B cell (primary cell): ENCODE measurements around the gene NCBP2L. TPM values are rescaled to one million over a fixed set of nuclear protein-coding genes. Genes with fewer than 3 reads are reported as not detected.

Experiments used
- ATAC-seq: fragments of 200-7000 bp; cut with Tn5 transposase; one replicate; pipeline ENCODE4 v1.10.0; 2021; ENCODE audit warnings: low read depth, mild to moderate bottlenecking, moderate number of reproducible peaks, moderate library complexity
- CTCF ChIA-PET: fragments of 350-600 bp; sonication (Branson Sonifier 250); formaldehyde crosslinking; loops from one replicate; lab custom pipeline; 2021; ENCODE audit warnings: antibody characterized with exemption, inconsistent platforms; lab: Charles Lee
- POLR2A ChIA-PET: fragments of 350-600 bp; sonication (Branson Sonifier 250); formaldehyde crosslinking; loops from one replicate; lab custom pipeline; 2021; ENCODE audit warnings: antibody characterized with exemption; lab: Charles Lee
- DNase-seq: peaks from one replicate; pipeline ENCODE4 v3.0.0; 2013
- H2AFZ ChIP-seq: 2 replicates; pipeline ENCODE4 v1.6.1; 2012; ENCODE audit warnings: mild to moderate bottlenecking, low read depth, low read length; ENCODE audit not compliant: insufficient read depth, poor library complexity, severe bottlenecking
- H3K27ac ChIP-seq, 2 donors: 1 replicate in 1 of 2; 2 replicates in 1 of 2; pipeline ENCODE4 v1.5.1; 2012 to 2013; ENCODE audit warnings: low read length in 2 of 2, mild to moderate bottlenecking in 2 of 2, moderate library complexity in 1 of 2
- H3K27me3 ChIP-seq, 4 experiments: fragments of 200-600 bp in 1 of 4; sonication (generic) in 1 of 4; replicated peaks in 1 of 4; 1 replicate in 2 of 4; 2 replicates in 2 of 4; pipeline versions ENCODE4 v1.6.1 to v1.7.0; 2013 to 2016; ENCODE audit warnings: low read length in 3 of 4, mild to moderate bottlenecking in 2 of 4, mixed read lengths in 1 of 4, moderate library complexity in 1 of 4; ENCODE audit not compliant: insufficient read depth in 4 of 4, control insufficient read depth in 3 of 4; ENCODE audit errors: control extremely low read depth in 1 of 4
- H3K36me3 ChIP-seq, 2 experiments: replicated peaks in 1 of 2; 1 replicate in 1 of 2; 2 replicates in 1 of 2; pipeline versions ENCODE4 v1.6.1 to v1.7.1; 2013; ENCODE audit warnings: low read length in 1 of 2; ENCODE audit not compliant: insufficient read depth in 2 of 2, control insufficient read depth in 1 of 2; ENCODE audit errors: control extremely low read depth in 1 of 2, extremely low read depth in 1 of 2
- H3K4me1 ChIP-seq, 2 donors: fragments of 200-600 bp in 1 of 2; sonication (generic) in 1 of 2; 1 replicate in 1 of 2; 2 replicates in 1 of 2; pipeline versions ENCODE4 v1.5.1 to v1.6.1; 2013 to 2017; ENCODE audit warnings: low read length in 2 of 2; ENCODE audit not compliant: control insufficient read depth in 2 of 2, insufficient read depth in 2 of 2
- H3K4me2 ChIP-seq: replicated peaks from 2 replicates; pipeline ENCODE3; 2012; ENCODE audit warnings: mild to moderate bottlenecking, low read depth, low read length; ENCODE audit not compliant: poor library complexity, severe bottlenecking
- H3K4me3 ChIP-seq, 5 experiments: fragments of 200-600 bp in 1 of 5; sonication (generic) in 1 of 5; 1 replicate in 3 of 5; 2 replicates in 2 of 5; pipeline versions ENCODE4 v1.5.1 to v1.7.0; 2011 to 2016; ENCODE audit warnings: low read length in 4 of 5, mild to moderate bottlenecking in 4 of 5, low read depth in 2 of 5, control low read depth in 1 of 5, moderate library complexity in 1 of 5; ENCODE audit not compliant: insufficient read depth in 1 of 5; ENCODE audit errors: control extremely low read depth in 1 of 5, extremely low read depth in 1 of 5
- H3K79me2 ChIP-seq: fragments of 200-600 bp; sonication (generic); one replicate; pipeline ENCODE4 v1.6.0; 2016; ENCODE audit warnings: low read length; ENCODE audit not compliant: control insufficient read depth, insufficient read depth
- H3K9ac ChIP-seq: fragments of 200-600 bp; sonication (generic); 2 replicates; pipeline ENCODE4 v1.6.1; 2017; ENCODE audit warnings: mild to moderate bottlenecking, low read length, moderate library complexity
- H3K9me3 ChIP-seq, 3 donors: one replicate each; pipeline versions ENCODE4 v1.6.1 to v1.7.1; 2013; ENCODE audit warnings: low read length in 2 of 3; ENCODE audit not compliant: control insufficient read depth in 2 of 3, insufficient read depth in 1 of 3; ENCODE audit errors: control extremely low read depth in 1 of 3
- H4K20me1 ChIP-seq: 2 replicates; pipeline ENCODE4 v1.6.0; 2012; ENCODE audit warnings: mild to moderate bottlenecking, low read length; ENCODE audit not compliant: insufficient read depth, control insufficient read depth, poor library complexity, severe bottlenecking
- H3K27ac Mint-ChIP-seq: one replicate; pipeline ENCODE4 v1.8.0; 2021; ENCODE audit warnings: mixed read lengths
- H3K27me3 Mint-ChIP-seq: one replicate; pipeline ENCODE4 v1.8.0; 2021; ENCODE audit warnings: mixed read lengths
- H3K4me1 Mint-ChIP-seq: one replicate; pipeline ENCODE4 v1.8.0; 2021; ENCODE audit warnings: mixed read lengths
- H3K4me3 Mint-ChIP-seq: one replicate; pipeline ENCODE4 v1.8.0; 2021; ENCODE audit warnings: mixed read lengths
- H3K9me3 Mint-ChIP-seq: one replicate; pipeline ENCODE4 v1.8.0; 2022; ENCODE audit warnings: mixed read lengths; ENCODE audit not compliant: insufficient read depth
- CTCF ChIP-seq: fragments of 200-600 bp; IDR thresholded peaks from one replicate; pipeline ENCODE4 v1.8.0; 2022; ENCODE audit warnings: antibody characterized with exemption, mild to moderate bottlenecking
- EZH2 ChIP-seq: IDR thresholded peaks from 2 replicates; pipeline ENCODE4 v1.6.1; 2012; ENCODE audit warnings: borderline replicate concordance, low read depth, mild to moderate bottlenecking, moderate library complexity, low read length; ENCODE audit not compliant: insufficient read depth, poor library complexity, severe bottlenecking
- WGBS: methylation state at CpG from one replicate; pipeline ENCODE4 v1.1.5; 2013; ENCODE audit warnings: missing lambda C conversion rate; ENCODE audit not compliant: insufficient coverage; 5-methylcytosine and 5-hydroxymethylcytosine counted together
- intact Hi-C: fragments of 100-400 bp; cut with micrococcal nuclease; formaldehyde crosslinking; loops from one replicate; pipeline ENCODE4 v1.10.0; 2022
- polyA plus RNA-seq: library from polyadenylated mRNA; depleted of rRNA; stranded (reverse); fragments of >200 nt; gene quantifications from 2 replicates; pipeline ENCODE4 v1.2.3, GENCODE V29; 2012
- total RNA-seq, 2 donors: library from RNA; stranded (reverse); fragments of 120-200 nt in 1 of 2; gene quantifications; 1 replicate in 1 of 2; 2 replicates in 1 of 2; pipeline versions ENCODE4 v1.2.3 to v1.2.4, GENCODE V29; 2013 to 2022

NCBP2L gene
- total and polyA plus RNA-seq, 2 donors (not counting 1 experiment from before 2014, with no cell fraction given): not detected

GRCh38 chrX:107734646-107735045 lies 42.9 kb upstream of the NCBP2L start:
- ChIA-PET CTCF (interaction anchor here (0.6 kb wide), 3 partner anchors 17 to 478 kb away, joined by 3 to 5 read pairs (median 5); no protein-coding TSS in a partner anchor), POLR2A (interaction anchor here (0.7 kb wide), 1 partner anchor 191 kb away, joined by 11 read pairs; no protein-coding TSS in a partner anchor)
- Histone ChIP-seq H3K9ac (no peak overlapping the region), H3K79me2 (peaks cover 7% of the 10 kb centered on the region), H3K4me2 (no peak overlapping the region), H3K27me3 (no peaks in the 10 kb centered on the region), H2AFZ (no peak overlapping the region), H3K9me3 (no peaks in the 10 kb centered on the region), H3K36me3 (no peaks in the 10 kb centered on the region), H3K4me1 (no peaks in the 10 kb centered on the region), H4K20me1 (no peaks in the 10 kb centered on the region), H3K27ac (no peak overlapping the region), H3K4me3 (no peak overlapping the region)
- Mint-ChIP-seq H3K9me3 (no peaks in the 10 kb centered on the region), H3K4me1 (peaks cover 10% of the 10 kb centered on the region), H3K4me3 (no peak overlapping the region), H3K27me3 (no peaks in the 10 kb centered on the region), H3K27ac (no peak overlapping the region)
- ATAC-seq (no peak), DNase-seq (no peak)
- intact Hi-C loops: no loop called here
- no CpG with 5 or more reads among the region's 3 CpGs for WGBS
- no peak for TF ChIP-seq CTCF
- TF ChIP-seq EZH2: no peak

- peaks cover 7% of the 10 kb centered on the region for H3K79me2 ChIP-seq
- TF ChIP-seq CTCF (no peak), EZH2 (no peak)
- H3K27me3 ChIP-seq: no peaks in the 10 kb centered on the region
- H3K9ac ChIP-seq: no peak overlapping the region
- H3K4me1 Mint-ChIP-seq: peaks cover 13% of the 10 kb centered on the region
- H3K4me1 ChIP-seq: peaks cover 9 to 14% of the 10 kb centered on the region in 2 donors
- H3K4me3 ChIP-seq: no peak overlapping the region
- DNase-seq (no peak), ATAC-seq (no peak)
- ChIA-PET POLR2A (no interaction called here), CTCF (interaction anchor here (1.1 to 1.2 kb wide), 2 partner anchors 15 to 40 kb away, joined by 4 read pairs; partner anchors contain the start of gene NCBP2L)
- no peak overlapping the region for H3K4me3 Mint-ChIP-seq
- no peaks in the 10 kb centered on the region for H3K9me3 Mint-ChIP-seq
- intact Hi-C loops: no loop called here
- no peak overlapping the region for H3K27ac ChIP-seq
- no peaks in the 10 kb centered on the region for H3K36me3 ChIP-seq
- no CpG with 5 or more reads among the region's 8 CpGs for WGBS
- no peak overlapping the region for H3K27ac Mint-ChIP-seq
- no peaks in the 10 kb centered on the region for H4K20me1 ChIP-seq
- H2AFZ ChIP-seq: no peak overlapping the region
- H3K9me3 ChIP-seq: no peaks in the 10 kb centered on the region
- H3K4me2 ChIP-seq: no peak overlapping the region
- no peaks in the 10 kb centered on the region for H3K27me3 Mint-ChIP-seq
Observed at GRCh38 chrX:107736781-107737531, 40.6 kb upstream of the NCBP2L start.
